GM15510 (cell line): ENCODE measurements around the gene PLP1.

Source experiments
- POLR2A ChIP-seq: IDR thresholded peaks from 3 replicates; pipeline ENCODE4 v1.6.1; 2011; ENCODE audit warnings: borderline replicate concordance; ENCODE audit not compliant: insufficient read length; ENCODE audit errors: extremely low read depth

The PLP1 gene

DNA sequence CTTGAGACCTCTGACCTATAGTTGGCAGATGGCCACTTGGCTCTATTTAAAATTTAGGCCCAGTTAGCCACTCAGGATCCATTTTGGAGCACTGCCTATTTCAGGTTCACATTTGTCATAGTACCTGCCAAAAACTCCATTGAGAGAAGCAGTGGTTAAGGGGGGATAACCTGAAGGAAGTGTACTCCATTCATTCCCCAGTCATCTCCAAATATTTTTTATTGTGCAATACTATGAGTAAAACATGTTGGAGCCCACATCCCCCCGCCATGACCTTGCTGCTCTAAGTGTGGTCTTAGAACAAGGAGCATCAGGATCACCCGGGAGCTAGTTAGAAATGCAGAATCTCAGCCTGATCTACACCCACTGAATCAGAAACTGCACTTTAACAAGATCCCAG lies 21.1 kb downstream of the PLP1 start:
- TF ChIP-seq POLR2A = no peak

DNA sequence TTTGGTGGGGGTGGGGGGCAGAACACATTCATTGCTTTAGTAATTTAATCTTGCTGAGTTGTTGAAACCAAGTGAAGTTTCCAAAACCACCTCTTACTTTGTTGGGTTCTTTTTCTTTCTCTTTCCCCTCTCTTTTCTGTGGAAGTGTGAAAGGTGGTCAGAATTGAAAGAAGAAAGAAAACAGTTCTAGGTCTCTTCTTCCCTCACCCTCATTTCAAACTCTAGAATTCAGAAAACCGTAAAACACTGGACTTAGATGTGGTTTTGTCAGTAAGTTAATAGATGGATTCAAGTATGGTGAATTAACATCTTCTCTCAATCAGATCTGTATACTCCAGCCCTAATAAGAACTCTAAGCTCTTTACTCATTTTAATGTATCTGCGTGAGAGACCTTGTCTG lies 23.7 kb downstream of the PLP1 start:
- TF ChIP-seq POLR2A = no peak

- no peak for TF ChIP-seq POLR2A
Observed at GRCh38 chrX:103805860-103806259, 29.2 kb downstream of the PLP1 start.

GRCh38 chrX:103806862-103807474 lies 30.3 kb downstream of the PLP1 start:
- no peak for TF ChIP-seq POLR2A

GRCh38 chrX:103811858-103812257 lies 35.2 kb downstream of the PLP1 start:
- no peak for TF ChIP-seq POLR2A

GRCh38 chrX:103817502-103817901 lies 40.9 kb downstream of the PLP1 start:
- no peak for TF ChIP-seq POLR2A

DNA sequence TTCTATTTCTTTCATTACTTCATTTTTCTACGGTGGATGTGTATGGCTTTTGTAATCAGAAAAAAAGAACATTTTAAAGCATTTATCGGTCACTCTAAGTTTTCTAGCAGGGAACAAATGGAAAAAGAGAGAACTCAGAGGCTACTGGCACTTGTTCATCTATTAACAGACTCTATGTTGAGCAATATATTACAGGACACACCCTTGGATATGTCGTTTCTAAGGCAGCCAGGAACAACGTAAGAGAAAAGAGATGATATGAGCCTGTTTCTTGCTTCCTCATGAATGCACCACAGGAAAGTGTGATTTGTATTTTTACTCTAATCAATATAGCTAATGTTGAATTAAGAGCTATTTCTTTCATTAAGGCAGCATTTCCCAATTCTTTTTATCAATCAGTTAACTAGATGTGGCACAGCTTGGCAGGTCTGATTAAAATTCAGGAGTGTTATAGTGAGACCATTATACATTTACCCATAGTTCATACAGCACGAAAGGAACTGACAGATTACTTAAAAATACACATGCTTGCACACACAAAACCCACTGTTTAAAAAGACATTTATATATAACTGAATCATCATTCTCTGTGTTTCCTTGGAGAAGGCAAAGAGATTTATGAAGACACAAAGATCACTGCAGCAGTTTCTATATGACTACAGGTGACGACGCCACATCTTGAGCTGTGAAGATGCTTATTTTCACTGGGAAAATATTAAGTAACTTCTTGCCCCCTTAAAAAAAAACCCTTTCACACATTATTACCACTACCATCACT lies 42.4 kb downstream of the PLP1 start:
- TF ChIP-seq POLR2A = no peak

GRCh38 chrX:103823591-103823990 lies 47.0 kb downstream of the PLP1 start:
- TF ChIP-seq POLR2A = no peak

GRCh38 chrX:103825881-103826280 lies 49.2 kb downstream of the PLP1 start:
- no peak for TF ChIP-seq POLR2A

- TF ChIP-seq POLR2A = no peak
Observed at GRCh38 chrX:103828529-103828928, 51.9 kb downstream of the PLP1 start.

GRCh38 chrX:103830848-103831247 lies 54.2 kb downstream of the PLP1 start:
- no peak for TF ChIP-seq POLR2A

GRCh38 chrX:103831342-103831802 lies 54.7 kb downstream of the PLP1 start:
- no peak for TF ChIP-seq POLR2A

- no peak for TF ChIP-seq POLR2A
Observed at GRCh38 chrX:103831803-103832544, 55.3 kb downstream of the PLP1 start, which contains the start of gene RAB9B. Gene RAB9B (minus strand): TSS chrX:103832257. CDS start chrX:103825784, 6,473 bp downstream.

DNA sequence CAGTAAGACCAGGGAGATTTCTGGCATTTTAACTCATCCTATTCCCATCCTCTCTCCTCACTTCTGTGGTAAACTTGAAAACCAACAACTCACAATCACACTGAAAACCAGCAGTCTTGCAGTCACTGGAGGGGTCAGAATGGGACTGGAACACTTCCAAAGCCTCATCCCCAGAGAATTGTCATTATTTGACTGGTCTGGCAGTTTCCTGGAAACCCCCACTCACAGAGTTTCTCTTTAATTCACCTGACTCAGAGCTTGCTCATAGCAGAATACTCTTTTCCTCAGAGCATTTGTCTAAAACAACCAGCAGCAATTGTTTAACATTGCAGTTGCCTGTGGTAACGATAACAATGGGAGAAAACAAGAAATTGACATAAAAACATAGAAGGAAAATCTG lies 62.8 kb downstream of the PLP1 start:
- TF ChIP-seq POLR2A = no peak
